OCI-LY7 (cell line): ENCODE results near the gene CORO2A.

ENCODE experiments used
- CTCF ChIP-seq: fragments of 200-600 bp; sonication (generic); conservative IDR thresholded peaks from 2 replicates; pipeline ENCODE4 v1.5.1; 2014; ENCODE audit warnings: mild to moderate bottlenecking, antibody characterized with exemption, low read length, moderate library complexity, mixed read lengths
- EZH2phosphoT487 ChIP-seq: fragments of 200-600 bp; sonication (generic); IDR thresholded peaks from 2 replicates; pipeline ENCODE4 v1.6.1; 2018; ENCODE audit warnings: low read depth, borderline replicate concordance, mild to moderate bottlenecking, mixed run types, antibody characterized with exemption, low read length, moderate library complexity, mixed read lengths

DNA sequence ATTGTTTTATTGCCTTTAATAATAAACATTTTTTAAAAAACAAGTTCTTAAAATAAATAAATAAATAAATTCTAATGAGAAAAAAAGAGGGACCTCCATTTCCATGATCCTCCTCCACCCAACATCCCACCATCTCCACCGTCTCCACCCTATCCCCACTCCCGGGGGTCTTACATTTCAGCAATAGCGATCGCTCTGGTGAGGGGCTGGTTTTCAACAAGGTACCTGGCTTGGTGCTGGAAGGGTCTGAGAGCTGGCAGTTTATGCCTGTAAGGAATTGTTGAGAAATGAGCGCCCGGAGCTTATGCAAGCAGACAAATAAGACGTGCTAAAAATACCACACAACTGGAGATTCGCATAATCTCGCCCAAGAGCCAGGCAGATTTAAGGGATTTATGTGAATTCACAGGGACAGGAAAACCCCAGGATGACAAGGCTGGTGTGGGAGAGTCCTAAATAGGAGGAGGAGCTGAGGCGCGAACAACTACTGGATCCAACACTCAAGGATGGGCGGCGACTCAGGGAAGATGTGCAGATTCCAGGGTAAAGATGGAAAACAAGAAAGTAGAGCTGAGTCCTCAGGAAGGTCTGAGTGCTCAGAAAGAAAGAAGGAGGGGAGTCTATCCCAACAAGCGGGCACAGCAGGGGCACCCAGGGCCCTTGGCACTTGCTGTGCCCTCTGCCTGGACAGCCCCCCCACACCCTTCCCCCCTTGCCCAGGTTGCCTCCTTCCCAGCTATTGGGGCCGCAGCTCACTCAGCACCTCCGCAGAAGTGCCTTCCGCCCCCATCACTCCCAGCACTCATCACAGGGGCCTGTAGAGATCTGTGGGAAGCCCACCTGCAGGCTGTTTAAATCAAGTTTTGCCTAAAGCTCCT lies 100.5 kb downstream of the CORO2A start:
- TF ChIP-seq CTCF (no peak), EZH2phosphoT487 (no peak)
